GM21723 (cell line): ENCODE results near the gene RAMP2.

Experiments used
- ATAC-seq: cut with Tn5 transposase; IDR thresholded peaks from one replicate; pipeline ENCODE4 v1.9.1; 2021; ENCODE audit warnings: mild to moderate bottlenecking, moderate library complexity; ENCODE audit not compliant: unreplicated experiment

RAMP2 gene

GRCh38 chr17:42791948-42792347, 30.9 kb downstream of the RAMP2 start:
- ATAC-seq, result no peak

- no peak for ATAC-seq
Measured at GRCh38 chr17:42792545-42792944, 31.5 kb downstream of the RAMP2 start.

GRCh38 chr17:42795061-42795460, 34.0 kb downstream of the RAMP2 start:
- no peak for ATAC-seq

GRCh38 chr17:42795465-42795864, 34.4 kb downstream of the RAMP2 start:
- no peak for ATAC-seq

GRCh38 chr17:42796066-42796758, 35.2 kb downstream of the RAMP2 start:
- no peak for ATAC-seq

- no peak for ATAC-seq
Measured at GRCh38 chr17:42797067-42798007, 36.3 kb downstream of the RAMP2 start.

GRCh38 chr17:42798011-42798382, 37.0 kb downstream of the RAMP2 start:
- ATAC-seq, result no peak

GRCh38 chr17:42798383-42799380, 37.7 kb downstream of the RAMP2 start, which contains the start of the genes CNTD1 and COA3:
Gene CNTD1 (plus strand): TSS chr17:42798861. CDS start chr17:42799068, 207 bp downstream.
Gene COA3 (minus strand): TSS chr17:42798704. CDS start chr17:42798681, 23 bp downstream.
- ATAC-seq, result peak; percentile 82

- no peak for ATAC-seq
Measured at GRCh38 chr17:42803074-42803883, 42.3 kb downstream of the RAMP2 start.

GRCh38 chr17:42804918-42805367, 43.9 kb downstream of the RAMP2 start:
- no peak for ATAC-seq

- ATAC-seq, result no peak
Measured at GRCh38 chr17:42806249-42806648, 45.2 kb downstream of the RAMP2 start.

GRCh38 chr17:42809250-42809649, 48.2 kb downstream of the RAMP2 start:
- no peak for ATAC-seq
